Peyer's patch (tissue), 4 donors: Measurements from ENCODE around the gene CACNA2D4. TPM values are rescaled to one million over a fixed set of nuclear protein-coding genes. Genes with fewer than 3 reads are reported as not detected.
A peak's percentile ranks its signal among the peaks of the same experiment; 100 is the strongest.

Experiments used
- DNase-seq, 3 donors: peaks; one replicate each; pipeline ENCODE4 v3.0.0-alpha.2; 2017 to 2019
- H3K27ac ChIP-seq, 4 donors: fragments of 200-600 bp; sonication (generic); one replicate each; pipeline ENCODE4 v1.5.1; 2016 to 2019
- H3K27me3 ChIP-seq, 2 donors: fragments of 200-600 bp; sonication (generic); one replicate each; pipeline ENCODE4 v1.5.1; 2019
- H3K36me3 ChIP-seq, 3 donors: fragments of 200-600 bp; sonication (generic); one replicate each; pipeline ENCODE4 v1.5.1; 2016 to 2019
- H3K4me1 ChIP-seq, 4 donors: fragments of 200-600 bp; sonication (generic); one replicate each; pipeline ENCODE4 v1.5.1; 2016 to 2019
- H3K4me3 ChIP-seq, 4 donors: fragments of 200-600 bp; sonication (generic); 1 replicate in 3 of 4; 2 replicates in 1 of 4; pipeline ENCODE4 v1.5.1; 2016 to 2019; ENCODE audit warnings: mild to moderate bottlenecking in 1 of 4
- H3K9me3 ChIP-seq, 4 donors: fragments of 200-600 bp; sonication (generic); one replicate each; pipeline ENCODE4 v1.5.1; 2016 to 2019; ENCODE audit warnings: mild to moderate bottlenecking in 1 of 4
- POLR2A ChIP-seq, 2 donors: fragments of 450-650 bp; IDR thresholded peaks; one replicate each; pipeline ENCODE4 v1.5.1; 2017; ENCODE audit warnings: antibody characterized with exemption in 2 of 2, mild to moderate bottlenecking in 2 of 2, moderate library complexity in 2 of 2
- total RNA-seq, 4 donors: library from RNA; depleted of rRNA; stranded (reverse); fragments of >200 nt; gene quantifications; one replicate each; pipeline ENCODE4 v1.1.0, GENCODE V29; 2016
- TF ChIP-seq, protein P1 (sequence below), 6 experiments: fragments of 450-650 bp in 4 of 6; fragments of 200-600 bp in 2 of 6; sonication (generic) in 1 of 6; IDR thresholded peaks; one replicate each; pipeline ENCODE4 v1.5.1; 2017 to 2019; ENCODE audit warnings: antibody characterized with exemption in 6 of 6, mild to moderate bottlenecking in 3 of 6, moderate library complexity in 1 of 6

The CACNA2D4 gene
- total RNA-seq, 4 donors from 2014 or later: 9.5 to 19.3 (median 12.3) TPM

DNA sequence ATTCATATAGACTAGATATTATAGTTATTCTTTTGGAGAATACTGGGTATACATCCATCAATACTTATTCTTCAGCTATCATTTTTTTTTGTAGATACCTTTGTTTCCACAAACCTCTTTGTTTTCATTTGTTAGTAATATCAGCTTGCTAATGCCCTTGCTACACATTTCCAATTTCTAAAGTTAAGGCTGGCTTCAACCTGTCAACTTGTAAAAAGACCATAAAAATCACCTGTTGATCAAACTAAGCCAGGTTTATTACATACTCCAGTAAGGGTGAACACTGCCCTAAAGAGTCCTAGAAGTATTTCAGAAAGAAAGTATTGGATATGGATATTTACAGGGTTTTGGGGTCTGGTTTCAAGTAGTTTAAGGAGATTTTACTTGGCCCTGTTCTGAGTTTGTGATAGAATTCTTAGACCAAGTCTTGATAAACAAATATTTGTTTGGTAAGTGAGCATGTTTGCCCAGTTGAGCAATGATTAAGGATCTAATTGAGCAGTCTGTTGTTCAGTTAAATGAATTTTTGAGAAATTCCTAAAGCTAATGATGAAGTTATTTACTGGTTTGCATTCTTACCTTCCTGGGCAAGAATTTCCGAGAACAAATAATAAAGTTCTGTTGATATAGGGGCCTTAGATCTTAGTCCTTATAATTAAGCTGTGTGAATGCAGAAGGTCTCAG is 150.9 kb downstream of the CACNA2D4 start:
- DNase-seq: no peak
- no peaks in the 10 kb centered on the region for H3K9me3 ChIP-seq
- no peak overlapping the region for H3K27ac ChIP-seq
- no peak for TF ChIP-seq POLR2A (IDR thresholded peaks at IDR 0.05)
- TF ChIP-seq, protein P1, sequence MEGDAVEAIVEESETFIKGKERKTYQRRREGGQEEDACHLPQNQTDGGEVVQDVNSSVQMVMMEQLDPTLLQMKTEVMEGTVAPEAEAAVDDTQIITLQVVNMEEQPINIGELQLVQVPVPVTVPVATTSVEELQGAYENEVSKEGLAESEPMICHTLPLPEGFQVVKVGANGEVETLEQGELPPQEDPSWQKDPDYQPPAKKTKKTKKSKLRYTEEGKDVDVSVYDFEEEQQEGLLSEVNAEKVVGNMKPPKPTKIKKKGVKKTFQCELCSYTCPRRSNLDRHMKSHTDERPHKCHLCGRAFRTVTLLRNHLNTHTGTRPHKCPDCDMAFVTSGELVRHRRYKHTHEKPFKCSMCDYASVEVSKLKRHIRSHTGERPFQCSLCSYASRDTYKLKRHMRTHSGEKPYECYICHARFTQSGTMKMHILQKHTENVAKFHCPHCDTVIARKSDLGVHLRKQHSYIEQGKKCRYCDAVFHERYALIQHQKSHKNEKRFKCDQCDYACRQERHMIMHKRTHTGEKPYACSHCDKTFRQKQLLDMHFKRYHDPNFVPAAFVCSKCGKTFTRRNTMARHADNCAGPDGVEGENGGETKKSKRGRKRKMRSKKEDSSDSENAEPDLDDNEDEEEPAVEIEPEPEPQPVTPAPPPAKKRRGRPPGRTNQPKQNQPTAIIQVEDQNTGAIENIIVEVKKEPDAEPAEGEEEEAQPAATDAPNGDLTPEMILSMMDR (IDR thresholded peaks at IDR 0.05): no peak
- no peaks in the 10 kb centered on the region for H3K4me1 ChIP-seq
- H3K27me3 ChIP-seq: no peaks in the 10 kb centered on the region
- H3K36me3 ChIP-seq: peaks cover 0 to 11% (median 0%) of the 10 kb centered on the region in 3 donors
- no peak overlapping the region for H3K4me3 ChIP-seq

DNA sequence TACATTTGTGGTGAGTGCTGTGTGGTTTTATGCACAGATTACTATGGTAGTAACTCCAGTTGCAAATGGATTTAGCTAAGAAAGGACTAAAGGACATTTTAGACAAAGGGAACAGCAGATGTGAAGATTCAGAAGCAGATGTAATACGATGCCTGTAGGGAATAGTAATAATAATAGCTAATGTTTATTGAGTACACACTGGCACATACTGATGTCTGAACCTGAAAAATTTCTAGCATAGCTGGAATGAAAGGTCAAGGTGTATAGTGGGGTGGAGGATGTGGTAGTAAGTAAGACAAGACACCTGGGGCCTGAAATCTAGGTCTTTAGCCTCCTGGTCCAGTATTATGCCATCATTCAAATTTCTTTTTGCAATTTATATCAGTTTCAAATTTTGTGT is 152.3 kb downstream of the CACNA2D4 start:
- Histone ChIP-seq H3K4me1 (no peaks in the 10 kb centered on the region), H3K27me3 (no peaks in the 10 kb centered on the region), H3K27ac (no peak overlapping the region), H3K36me3 (peaks cover 0 to 6% (median 0%) of the 10 kb centered on the region in 3 donors), H3K4me3 (no peak overlapping the region), H3K9me3 (no peaks in the 10 kb centered on the region)
- TF ChIP-seq, protein P1 (IDR thresholded peaks at IDR 0.05): no peak
- TF ChIP-seq POLR2A (IDR thresholded peaks at IDR 0.05): no peak
- DNase-seq: no peak

DNA sequence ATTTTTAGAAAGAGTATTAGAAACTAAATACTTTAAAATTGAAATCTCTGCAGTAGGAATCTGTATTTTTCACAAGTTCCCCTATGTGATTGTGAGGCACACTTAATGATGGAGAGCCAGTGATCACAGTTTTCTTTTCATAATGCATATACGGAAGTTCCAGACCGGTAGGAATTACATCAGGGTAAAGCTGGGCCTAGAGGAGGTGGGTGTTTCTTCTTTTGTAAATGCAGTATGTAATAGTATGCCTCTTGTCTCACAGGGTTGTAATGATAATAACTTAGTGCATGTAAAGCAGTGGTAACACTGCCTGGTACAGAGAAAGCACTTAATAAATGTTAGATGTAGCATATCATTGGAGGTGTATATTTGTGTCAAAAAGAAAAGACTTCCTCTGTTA is 155.3 kb downstream of the CACNA2D4 start:
- H3K36me3 ChIP-seq: no peaks in the 10 kb centered on the region
- no peak overlapping the region for H3K4me3 ChIP-seq
- no peaks in the 10 kb centered on the region for H3K27me3 ChIP-seq
- no peaks in the 10 kb centered on the region for H3K9me3 ChIP-seq
- H3K27ac ChIP-seq: no peak overlapping the region
- TF ChIP-seq, protein P1 (IDR thresholded peaks at IDR 0.05): no peak
- TF ChIP-seq POLR2A (IDR thresholded peaks at IDR 0.05): no peak
- no peak for DNase-seq
- no peaks in the 10 kb centered on the region for H3K4me1 ChIP-seq

DNA sequence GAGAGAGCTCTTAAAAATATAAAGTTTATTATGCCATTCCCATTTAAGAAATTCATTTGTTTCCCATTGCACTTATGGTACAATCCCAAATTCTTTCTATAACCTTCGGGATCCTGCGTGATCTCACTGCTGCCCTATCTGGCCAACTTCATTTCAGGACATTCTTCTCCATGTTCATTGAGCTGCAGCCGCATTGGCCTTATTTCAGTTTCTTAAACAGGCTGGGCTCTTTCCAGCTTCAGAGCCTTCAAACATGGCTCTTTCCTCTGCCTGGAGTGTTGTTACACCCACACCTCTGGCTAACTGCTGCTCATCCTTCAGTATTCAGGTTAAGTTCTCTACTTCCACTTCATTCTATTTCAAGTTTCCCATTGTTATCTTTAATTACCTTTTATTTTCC is 156.6 kb downstream of the CACNA2D4 start:
- Histone ChIP-seq H3K4me1 (no peaks in the 10 kb centered on the region), H3K27ac (no peak overlapping the region), H3K9me3 (no peaks in the 10 kb centered on the region), H3K36me3 (peaks cover 0 to 12% (median 0%) of the 10 kb centered on the region in 3 donors), H3K27me3 (no peaks in the 10 kb centered on the region), H3K4me3 (no peak overlapping the region)
- DNase-seq: no peak
- TF ChIP-seq, protein P1 (IDR thresholded peaks at IDR 0.05): no peak
- no peak for TF ChIP-seq POLR2A (IDR thresholded peaks at IDR 0.05)

DNA sequence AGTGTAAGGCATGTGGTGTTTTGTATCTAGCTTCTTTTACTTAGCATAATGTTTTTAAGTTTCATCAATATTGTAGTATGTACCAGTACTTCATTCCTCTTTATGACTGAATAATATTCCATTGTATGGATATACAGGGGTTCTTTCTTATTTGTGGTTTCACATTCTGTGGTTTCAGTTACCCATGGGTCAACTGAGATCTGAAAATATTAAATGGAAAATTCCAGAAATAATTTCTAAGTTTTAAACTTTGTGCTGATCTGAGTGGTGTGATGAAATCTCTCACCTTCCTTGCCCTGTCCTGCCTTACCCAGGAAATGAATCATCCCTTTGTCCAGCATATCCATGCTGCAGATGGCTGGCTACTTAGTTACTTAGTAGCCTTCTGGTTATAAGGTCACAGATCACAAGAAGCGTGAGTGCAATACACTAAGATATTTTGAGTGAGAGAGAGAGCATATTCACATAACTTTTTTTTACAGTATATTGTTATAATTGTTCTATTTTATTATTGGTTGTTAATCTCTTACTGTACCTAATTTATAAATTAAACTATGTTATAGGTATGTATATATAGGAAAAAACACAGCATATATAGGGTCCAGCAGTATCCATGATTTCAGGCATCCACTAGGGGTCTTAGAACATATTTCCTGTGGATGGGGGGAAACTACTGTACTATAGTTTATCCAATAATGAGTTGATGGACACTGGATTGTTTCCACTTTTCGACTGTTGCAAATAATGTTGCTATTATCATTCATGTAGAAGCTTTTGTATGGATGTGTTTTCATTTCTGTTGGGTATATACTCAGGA is 157.7 kb downstream of the CACNA2D4 start:
- H3K4me1 ChIP-seq: no peaks in the 10 kb centered on the region
- no peak overlapping the region for H3K4me3 ChIP-seq
- peak in 1 of 3 donors; percentile 57 for DNase-seq
- H3K36me3 ChIP-seq: peaks cover 0 to 15% (median 0%) of the 10 kb centered on the region in 3 donors
- H3K9me3 ChIP-seq: no peaks in the 10 kb centered on the region
- TF ChIP-seq POLR2A (IDR thresholded peaks at IDR 0.05): no peak
- TF ChIP-seq, protein P1 (IDR thresholded peaks at IDR 0.05): no peak
- no peaks in the 10 kb centered on the region for H3K27me3 ChIP-seq
- H3K27ac ChIP-seq: peak overlapping the region in 1 of 4 donors; percentile 41
